Ishikawa (cell line): ENCODE data around the gene APBB2.

ENCODE experiments used
- EP300 ChIP-seq: IDR thresholded peaks from 2 replicates; pipeline ENCODE4 v1.6.1; 2012; ENCODE audit warnings: borderline replicate concordance
- TF ChIP-seq, protein P1 (sequence below): IDR thresholded peaks from 2 replicates; pipeline ENCODE4 v1.6.1; 2012; ENCODE audit warnings: low read depth, mild to moderate bottlenecking

DNA sequence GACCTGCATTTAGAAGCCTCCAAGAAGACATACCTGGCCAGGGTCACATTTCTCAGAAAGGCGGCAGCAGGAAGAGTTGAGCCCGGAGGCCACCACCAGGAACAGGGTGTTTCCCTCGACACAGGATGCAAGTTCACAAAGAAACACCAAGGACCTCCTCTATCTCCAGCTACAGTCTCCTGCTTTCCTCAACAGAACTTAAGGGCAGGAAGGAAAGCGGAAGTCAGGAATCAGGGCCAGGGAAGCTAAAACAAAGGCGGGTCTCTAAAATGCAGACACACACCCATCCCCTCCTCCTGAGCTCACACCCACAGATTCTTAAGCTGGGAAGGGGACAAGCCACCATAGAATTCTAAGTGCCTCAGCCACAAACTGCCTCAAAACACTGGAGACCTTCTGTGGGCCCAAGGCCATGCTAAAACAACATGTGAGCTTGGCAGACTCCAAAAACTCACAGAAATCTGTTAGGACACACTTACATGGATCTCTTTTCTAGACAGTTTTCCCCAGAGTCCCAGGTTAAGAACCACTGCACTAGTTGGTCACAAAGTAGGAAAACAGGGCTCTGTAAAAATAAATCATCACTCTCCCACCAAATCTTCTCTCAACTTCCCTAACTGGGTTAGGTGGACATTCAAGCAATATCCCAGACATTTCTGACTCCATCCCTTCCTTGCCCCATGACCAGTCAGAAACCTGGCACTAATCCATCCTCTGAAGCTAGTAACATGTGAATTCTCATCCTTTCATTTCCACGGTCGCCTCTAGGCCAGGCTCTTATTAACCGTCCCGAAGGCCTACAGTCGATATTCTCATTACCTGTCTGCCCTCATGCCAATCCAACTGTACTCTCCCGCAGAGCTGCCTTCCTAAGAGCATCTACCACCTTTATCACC, 163.2 kb downstream of the APBB2 start:
- TF ChIP-seq EP300, result no peak
- TF ChIP-seq, protein P1, sequence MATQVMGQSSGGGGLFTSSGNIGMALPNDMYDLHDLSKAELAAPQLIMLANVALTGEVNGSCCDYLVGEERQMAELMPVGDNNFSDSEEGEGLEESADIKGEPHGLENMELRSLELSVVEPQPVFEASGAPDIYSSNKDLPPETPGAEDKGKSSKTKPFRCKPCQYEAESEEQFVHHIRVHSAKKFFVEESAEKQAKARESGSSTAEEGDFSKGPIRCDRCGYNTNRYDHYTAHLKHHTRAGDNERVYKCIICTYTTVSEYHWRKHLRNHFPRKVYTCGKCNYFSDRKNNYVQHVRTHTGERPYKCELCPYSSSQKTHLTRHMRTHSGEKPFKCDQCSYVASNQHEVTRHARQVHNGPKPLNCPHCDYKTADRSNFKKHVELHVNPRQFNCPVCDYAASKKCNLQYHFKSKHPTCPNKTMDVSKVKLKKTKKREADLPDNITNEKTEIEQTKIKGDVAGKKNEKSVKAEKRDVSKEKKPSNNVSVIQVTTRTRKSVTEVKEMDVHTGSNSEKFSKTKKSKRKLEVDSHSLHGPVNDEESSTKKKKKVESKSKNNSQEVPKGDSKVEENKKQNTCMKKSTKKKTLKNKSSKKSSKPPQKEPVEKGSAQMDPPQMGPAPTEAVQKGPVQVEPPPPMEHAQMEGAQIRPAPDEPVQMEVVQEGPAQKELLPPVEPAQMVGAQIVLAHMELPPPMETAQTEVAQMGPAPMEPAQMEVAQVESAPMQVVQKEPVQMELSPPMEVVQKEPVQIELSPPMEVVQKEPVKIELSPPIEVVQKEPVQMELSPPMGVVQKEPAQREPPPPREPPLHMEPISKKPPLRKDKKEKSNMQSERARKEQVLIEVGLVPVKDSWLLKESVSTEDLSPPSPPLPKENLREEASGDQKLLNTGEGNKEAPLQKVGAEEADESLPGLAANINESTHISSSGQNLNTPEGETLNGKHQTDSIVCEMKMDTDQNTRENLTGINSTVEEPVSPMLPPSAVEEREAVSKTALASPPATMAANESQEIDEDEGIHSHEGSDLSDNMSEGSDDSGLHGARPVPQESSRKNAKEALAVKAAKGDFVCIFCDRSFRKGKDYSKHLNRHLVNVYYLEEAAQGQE, result no peak
